GM12865 (cell line): ENCODE data around the gene HRG.
"Not testable (repeated sequence)": the region's sequence is repeated elsewhere in the genome, so short reads cannot be mapped to it uniquely, and the experiment has no call there.

Experiments used
- DNase-seq: peaks from one replicate; pipeline ENCODE4 v3.0.0; 2010; ENCODE audit warnings: low read depth
- H3K4me3 ChIP-seq: 2 replicates; pipeline ENCODE4 v1.5.1; 2011; ENCODE audit warnings: mild to moderate bottlenecking, low read depth, low read length, control low read depth
- TF ChIP-seq, protein P1 (sequence below): IDR thresholded peaks from 2 replicates; pipeline ENCODE4 v1.5.1; 2011; ENCODE audit warnings: low read length, control low read depth, low read depth, inconsistent platforms; ENCODE audit not compliant: insufficient read depth; ENCODE audit errors: missing control alignments

Gene HRG

DNA sequence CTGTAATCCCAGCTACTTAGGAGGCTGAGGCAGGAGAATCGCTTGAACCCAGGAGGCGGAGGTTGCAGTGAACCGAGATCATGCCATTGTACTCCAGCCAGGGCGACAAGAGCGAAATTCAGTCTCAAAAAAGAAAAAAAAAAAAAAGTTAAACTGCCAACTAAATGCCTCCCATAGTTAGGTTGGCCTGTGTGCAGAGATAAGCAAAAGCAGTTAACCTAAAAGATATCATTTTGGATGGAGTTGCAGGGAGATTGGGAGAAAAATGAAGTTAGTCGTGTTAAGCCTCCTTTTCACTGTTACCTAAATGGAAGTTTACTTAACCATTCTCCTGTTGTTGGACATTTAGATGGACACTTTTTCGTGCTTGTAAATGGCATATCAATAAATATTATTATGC lies 37.1 kb upstream of the HRG start:
- TF ChIP-seq, protein P1, sequence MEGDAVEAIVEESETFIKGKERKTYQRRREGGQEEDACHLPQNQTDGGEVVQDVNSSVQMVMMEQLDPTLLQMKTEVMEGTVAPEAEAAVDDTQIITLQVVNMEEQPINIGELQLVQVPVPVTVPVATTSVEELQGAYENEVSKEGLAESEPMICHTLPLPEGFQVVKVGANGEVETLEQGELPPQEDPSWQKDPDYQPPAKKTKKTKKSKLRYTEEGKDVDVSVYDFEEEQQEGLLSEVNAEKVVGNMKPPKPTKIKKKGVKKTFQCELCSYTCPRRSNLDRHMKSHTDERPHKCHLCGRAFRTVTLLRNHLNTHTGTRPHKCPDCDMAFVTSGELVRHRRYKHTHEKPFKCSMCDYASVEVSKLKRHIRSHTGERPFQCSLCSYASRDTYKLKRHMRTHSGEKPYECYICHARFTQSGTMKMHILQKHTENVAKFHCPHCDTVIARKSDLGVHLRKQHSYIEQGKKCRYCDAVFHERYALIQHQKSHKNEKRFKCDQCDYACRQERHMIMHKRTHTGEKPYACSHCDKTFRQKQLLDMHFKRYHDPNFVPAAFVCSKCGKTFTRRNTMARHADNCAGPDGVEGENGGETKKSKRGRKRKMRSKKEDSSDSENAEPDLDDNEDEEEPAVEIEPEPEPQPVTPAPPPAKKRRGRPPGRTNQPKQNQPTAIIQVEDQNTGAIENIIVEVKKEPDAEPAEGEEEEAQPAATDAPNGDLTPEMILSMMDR, result no peak
- H3K4me3 ChIP-seq, result no peak overlapping the region
- DNase-seq, result no peak

DNA sequence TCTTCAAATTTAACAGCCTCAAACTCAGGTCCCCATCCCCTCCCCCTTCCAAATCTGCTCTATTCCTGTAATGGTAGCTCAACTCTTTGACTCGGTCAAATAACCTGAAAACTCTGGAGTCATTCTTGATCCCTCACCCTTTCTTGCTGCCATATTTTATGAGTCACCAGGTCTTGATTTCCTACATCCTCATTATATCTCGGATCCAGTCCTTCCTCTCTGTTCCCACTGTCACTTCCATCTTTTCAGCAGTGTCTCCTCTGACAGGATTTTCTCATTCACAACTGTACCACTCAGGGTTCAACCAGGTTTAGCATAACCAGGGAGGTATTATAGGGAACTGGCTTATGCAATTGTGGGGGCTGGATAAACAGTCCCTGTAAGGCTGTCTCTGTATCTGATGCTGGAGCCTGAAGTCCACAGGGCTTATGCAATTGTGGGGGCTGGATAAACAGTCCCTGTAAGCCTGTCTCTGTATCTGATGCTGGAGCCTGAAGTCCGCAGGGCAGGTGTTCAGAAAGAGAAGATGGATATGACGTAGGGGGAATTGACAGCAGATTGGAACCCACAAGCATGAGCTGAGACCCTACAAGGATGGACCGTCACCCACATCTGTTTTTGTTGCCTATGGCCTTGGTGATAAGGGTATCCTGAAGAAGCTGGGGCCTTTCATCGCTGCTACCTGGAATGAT lies 34.7 kb upstream of the HRG start:
- no peak overlapping the region for H3K4me3 ChIP-seq
- DNase-seq, result no peak
- TF ChIP-seq, protein P1, result no peak

DNA sequence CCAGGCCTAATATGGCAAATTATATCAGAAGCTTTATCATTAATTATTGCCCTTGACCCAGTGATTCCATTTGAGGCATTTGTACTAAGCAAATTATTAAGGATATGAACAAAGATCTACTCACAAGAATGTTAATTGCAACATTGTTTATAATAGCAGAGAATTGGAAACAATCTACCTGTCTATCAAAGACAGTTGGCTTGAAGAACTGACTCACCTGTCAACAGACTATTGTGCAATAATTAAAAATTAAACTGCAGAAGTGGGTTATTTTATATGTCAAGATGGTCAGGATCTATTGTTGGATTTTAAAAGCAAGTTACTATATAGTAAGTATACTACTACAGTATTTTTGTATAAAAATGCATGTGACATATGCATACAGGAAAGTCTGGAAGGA lies 32.3 kb upstream of the HRG start:
- no peak overlapping the region for H3K4me3 ChIP-seq
- no peak for DNase-seq
- TF ChIP-seq, protein P1, result no peak

DNA sequence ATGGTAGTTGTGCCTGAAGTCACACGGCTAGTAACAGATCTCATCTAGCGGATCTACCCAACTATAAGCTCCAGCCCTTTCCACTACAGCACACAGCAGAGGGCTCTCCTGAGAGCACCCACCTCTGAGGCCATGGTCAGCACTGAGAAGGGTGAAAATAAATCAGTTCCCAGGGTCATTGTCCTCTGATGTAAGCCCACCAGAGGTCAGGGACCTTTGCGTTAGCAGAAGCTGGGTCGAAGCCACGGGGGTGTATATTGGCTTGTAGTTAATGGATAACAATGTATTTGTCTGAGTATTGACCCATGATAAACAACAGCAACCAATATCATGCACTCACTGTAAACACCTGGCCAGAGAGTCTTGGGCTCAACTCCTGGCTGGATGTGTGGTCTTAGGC lies 31.6 kb upstream of the HRG start:
- not testable (repeated sequence) for H3K4me3 ChIP-seq, DNase-seq

DNA sequence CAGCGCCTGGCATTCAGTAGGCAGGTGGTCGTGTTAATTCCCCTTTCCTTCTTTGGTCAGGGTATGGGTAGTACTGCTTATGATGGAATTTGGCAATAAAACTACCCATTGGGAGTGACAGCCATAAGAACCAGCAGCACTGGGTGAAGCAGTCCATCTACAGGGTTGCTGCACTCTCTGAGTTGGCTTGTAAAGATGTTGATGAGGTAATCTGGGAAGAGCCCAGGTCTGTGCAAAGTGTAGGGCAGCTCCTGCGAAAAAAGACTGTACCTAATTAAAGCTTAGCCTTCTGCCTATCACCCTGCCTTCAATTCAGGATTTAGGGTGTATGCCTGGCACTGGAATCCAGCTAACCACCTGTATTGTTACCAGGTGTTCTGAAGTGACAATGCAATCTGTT lies 30.3 kb upstream of the HRG start:
- H3K4me3 ChIP-seq, result no peak overlapping the region
- no peak for DNase-seq
- TF ChIP-seq, protein P1, result no peak

DNA sequence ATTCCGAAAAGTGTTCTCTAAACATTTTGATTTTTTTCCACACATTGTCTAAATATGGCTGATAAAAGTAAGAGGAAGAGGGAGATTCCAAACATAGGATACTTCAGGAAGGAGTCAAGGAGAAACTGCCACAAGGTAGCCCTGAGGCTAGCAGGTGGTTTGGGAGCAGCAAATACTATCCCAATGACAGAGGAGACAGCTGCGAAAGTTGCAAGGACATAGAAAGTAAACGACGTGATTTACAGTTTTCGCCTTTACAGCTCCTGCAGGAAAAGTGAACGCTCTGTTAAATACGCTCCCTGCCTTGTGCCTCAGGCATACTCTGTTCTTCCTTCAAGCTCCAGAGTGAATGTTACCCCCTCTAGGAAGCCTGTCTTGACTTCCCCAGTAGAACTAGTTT lies 29.3 kb upstream of the HRG start:
- DNase-seq, result no peak
- H3K4me3 ChIP-seq, result no peak overlapping the region
- TF ChIP-seq, protein P1, result no peak

DNA sequence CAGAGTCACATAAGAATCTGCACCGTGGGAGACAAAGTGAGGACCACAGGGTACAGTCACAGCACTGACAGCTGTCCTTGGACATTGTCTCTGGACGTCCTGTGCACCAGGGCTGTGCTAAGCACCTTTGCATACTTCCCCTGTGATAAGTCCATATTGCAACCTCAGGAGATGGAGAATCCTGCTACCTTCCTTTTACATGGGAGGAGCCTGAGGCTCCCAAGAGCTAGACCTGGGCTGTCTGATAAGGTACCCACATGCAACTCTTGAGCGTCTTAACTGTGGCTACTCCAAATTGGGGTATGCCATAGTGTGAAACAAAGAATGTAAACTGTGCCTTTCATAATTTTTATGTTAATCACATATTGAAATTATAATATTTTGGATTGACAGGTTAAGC lies 28.1 kb upstream of the HRG start:
- no peak overlapping the region for H3K4me3 ChIP-seq
- no peak for DNase-seq
- TF ChIP-seq, protein P1, result no peak
